Naive thymus-derived CD8-positive, alpha-beta T cell (primary cell): ENCODE measurements around the gene TERF2IP. TPM values are rescaled to one million over a fixed set of nuclear protein-coding genes. Genes with fewer than 3 reads are reported as not detected.

ENCODE experiments used
- ATAC-seq, 2 donors: fragments of 150-1000 bp; cut with Tn5 transposase in 1 of 2; sonication (Bioruptor Pico), chemical (Tn5 transposase) in 1 of 2; 1 replicate in 1 of 2; 2 replicates in 1 of 2; pipeline ENCODE4 v1.10.0; 2021; ENCODE audit warnings: mild to moderate bottlenecking in 2 of 2, moderate library complexity in 2 of 2
- POLR2A ChIA-PET: fragments of 350-600 bp; sonication (Branson Sonifier 250); formaldehyde crosslinking; loops from one replicate; lab custom pipeline; 2021; ENCODE audit warnings: antibody characterized with exemption; lab: Charles Lee
- DNase-seq, 10 donors: peaks; one replicate each; pipeline versions ENCODE4 v3.0.0 to v3.0.0-alpha.2; 2020 to 2022
- H3K27ac Mint-ChIP-seq, 10 donors: one replicate each; pipeline ENCODE4 v1.8.0; 2020 to 2022; ENCODE audit warnings: mild to moderate bottlenecking in 10 of 10, mixed read lengths in 10 of 10, moderate library complexity in 4 of 10, inconsistent platforms in 1 of 10
- H3K27me3 Mint-ChIP-seq, 5 donors: one replicate each; pipeline ENCODE4 v1.8.0; 2021 to 2022; ENCODE audit warnings: mixed read lengths in 5 of 5
- H3K36me3 Mint-ChIP-seq, 3 donors: one replicate each; pipeline ENCODE4 v1.8.0; 2020 to 2022; ENCODE audit warnings: mixed read lengths in 3 of 3, mild to moderate bottlenecking in 2 of 3, inconsistent platforms in 1 of 3
- H3K4me1 Mint-ChIP-seq, 4 donors: one replicate each; pipeline ENCODE4 v1.8.0; 2021 to 2022; ENCODE audit warnings: mixed read lengths in 4 of 4
- H3K4me3 Mint-ChIP-seq, 10 donors: one replicate each; pipeline ENCODE4 v1.8.0; 2020 to 2022; ENCODE audit warnings: mild to moderate bottlenecking in 10 of 10, mixed read lengths in 10 of 10, moderate library complexity in 6 of 10, inconsistent platforms in 1 of 10
- H3K9me3 Mint-ChIP-seq, 9 donors: one replicate each; pipeline ENCODE4 v1.8.0; 2020 to 2022; ENCODE audit warnings: mixed read lengths in 9 of 9, mild to moderate bottlenecking in 3 of 9, inconsistent platforms in 1 of 9, moderate library complexity in 1 of 9
- polyA plus RNA-seq, 3 donors: library from polyadenylated mRNA; unstranded; fragments of 300-500 nt; fragmentation: Illumina TruSeq; gene quantifications; one replicate each; pipeline ENCODE4 v1.2.3, GENCODE V29; 2021
- total RNA-seq, 8 experiments: library from RNA in 2 of 8; stranded (reverse) in 2 of 8; gene quantifications; one replicate each; pipeline ENCODE4 v1.2.3 and lab custom pipeline; 2021 to 2026

TERF2IP gene
- total and polyA plus RNA-seq, 5 experiments from 2014 or later, result 89.8 to 137 (median 96.4) TPM

DNA sequence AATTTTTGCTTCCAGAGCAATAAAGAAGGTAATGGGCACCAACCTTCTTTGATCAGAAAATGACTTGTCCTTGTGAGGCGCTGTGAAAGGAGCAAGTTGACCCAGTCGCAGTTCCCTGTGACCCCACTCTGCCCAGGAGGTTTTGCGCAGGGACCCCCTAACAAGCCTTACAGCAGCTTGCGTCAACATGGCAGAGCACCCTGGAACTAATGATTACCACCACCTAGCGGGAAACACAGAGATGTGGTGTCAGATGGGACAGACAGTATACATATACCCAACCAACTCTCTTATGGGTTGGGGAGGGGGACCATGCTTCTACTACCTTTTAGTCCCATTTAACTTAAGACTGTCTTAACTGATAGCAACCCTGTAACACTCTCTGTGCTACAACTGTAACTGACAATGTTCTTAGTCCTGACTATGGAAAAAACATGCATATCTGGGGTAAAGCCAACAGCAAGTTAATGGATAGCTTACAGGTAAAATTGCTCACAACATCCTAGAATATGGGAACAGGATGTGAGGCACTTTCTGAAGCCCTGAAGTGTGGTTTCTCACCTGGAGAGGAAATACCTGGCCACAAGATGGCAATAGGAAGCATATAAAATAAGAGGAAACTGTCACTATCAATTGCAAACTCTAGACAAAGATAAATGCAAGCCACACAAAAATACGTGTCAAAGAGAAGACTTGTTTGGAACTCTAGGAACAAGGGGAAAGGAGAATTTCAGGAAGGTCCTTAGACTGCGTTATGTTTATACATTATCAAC is 3.1 kb upstream of the TERF2IP start:
- POLR2A ChIA-PET, result no interaction called here

GRCh38 chr16:75647112-75647491 is 471 bp upstream of the TERF2IP start:
- DNase-seq (no peak), ATAC-seq (peak; percentile 7 to 17)
- Mint-ChIP-seq H3K4me3 (peak overlapping the region; percentile 93 to 100 (median 98)), H3K27ac (peak overlapping the region; percentile 94 to 99 (median 98)), H3K4me1 (peaks cover 29 to 73% (median 66%) of the 10 kb centered on the region in 4 donors), H3K27me3 (peaks cover 0 to 1% (median 0%) of the 10 kb centered on the region in 5 donors), H3K36me3 (peaks cover 8 to 48% (median 16%) of the 10 kb centered on the region in 3 donors), H3K9me3 (no peaks in the 10 kb centered on the region)
- POLR2A ChIA-PET, result interaction anchor here (0.6 to 3.9 kb wide), 24 partner anchors 9 to 1544 kb away, joined by 3 to 119 read pairs (median 6); partner anchors contain the start of genes ADAT1, CFDP1, GABARAPL2 and MLKL

More for the DNA sequence above, 3.1 kb upstream of the TERF2IP start:
- ATAC-seq (no peak), DNase-seq (peak in 1 of 10 donors; percentile 31)
- H3K27me3 Mint-ChIP-seq, result peaks cover 0 to 1% (median 0%) of the 10 kb centered on the region in 5 donors
- no peaks in the 10 kb centered on the region for H3K9me3 Mint-ChIP-seq
- H3K36me3 Mint-ChIP-seq, result peaks cover 9 to 60% (median 20%) of the 10 kb centered on the region in 3 donors
- H3K4me1 Mint-ChIP-seq, result peaks cover 20 to 58% (median 50%) of the 10 kb centered on the region in 4 donors
- H3K4me3 Mint-ChIP-seq, result peak overlapping the region; percentile 54 to 100 (median 78)
- H3K27ac Mint-ChIP-seq, result peak overlapping the region; percentile 59 to 92 (median 80)

- DNase-seq (peak; percentile 79 to 92 (median 86)), ATAC-seq (peak; percentile 46 to 50)
- POLR2A ChIA-PET, result interaction anchor here (0.6 to 3.9 kb wide), 29 partner anchors 8 to 1564 kb away, joined by 3 to 119 read pairs (median 5); partner anchors contain the start of genes ADAT1, CFDP1, GABARAPL2 and MON1B
- H3K4me3 Mint-ChIP-seq, result peak overlapping the region; percentile 86 to 100 (median 98)
- H3K9me3 Mint-ChIP-seq, result no peaks in the 10 kb centered on the region
- H3K4me1 Mint-ChIP-seq, result peaks cover 29 to 75% (median 68%) of the 10 kb centered on the region in 4 donors
- H3K27me3 Mint-ChIP-seq, result peaks cover 0 to 1% (median 0%) of the 10 kb centered on the region in 5 donors
- H3K36me3 Mint-ChIP-seq, result peaks cover 5 to 43% (median 16%) of the 10 kb centered on the region in 3 donors
- peak overlapping the region; percentile 90 to 99 (median 98) for H3K27ac Mint-ChIP-seq
Measured at GRCh38 chr16:75648265-75649076, 898 bp downstream of the TERF2IP start.

- DNase-seq (no peak), ATAC-seq (no peak)
- POLR2A ChIA-PET, result no interaction called here
- peak overlapping the region in 6 of 10 donors; percentile 14 to 52 (median 32) for H3K4me3 Mint-ChIP-seq
- peaks cover 34 to 64% (median 54%) of the 10 kb centered on the region in 4 donors for H3K4me1 Mint-ChIP-seq
- no peaks in the 10 kb centered on the region for H3K27me3 Mint-ChIP-seq
- H3K27ac Mint-ChIP-seq, result peak overlapping the region; percentile 52 to 90 (median 82)
- peaks cover 14 to 72% (median 17%) of the 10 kb centered on the region in 3 donors for H3K36me3 Mint-ChIP-seq
- H3K9me3 Mint-ChIP-seq, result no peaks in the 10 kb centered on the region
Measured at GRCh38 chr16:75653922-75654321, 6.3 kb downstream of the TERF2IP start.

GRCh38 chr16:75658175-75658574 is 10.6 kb downstream of the TERF2IP start:
- DNase-seq, result no peak

DNA sequence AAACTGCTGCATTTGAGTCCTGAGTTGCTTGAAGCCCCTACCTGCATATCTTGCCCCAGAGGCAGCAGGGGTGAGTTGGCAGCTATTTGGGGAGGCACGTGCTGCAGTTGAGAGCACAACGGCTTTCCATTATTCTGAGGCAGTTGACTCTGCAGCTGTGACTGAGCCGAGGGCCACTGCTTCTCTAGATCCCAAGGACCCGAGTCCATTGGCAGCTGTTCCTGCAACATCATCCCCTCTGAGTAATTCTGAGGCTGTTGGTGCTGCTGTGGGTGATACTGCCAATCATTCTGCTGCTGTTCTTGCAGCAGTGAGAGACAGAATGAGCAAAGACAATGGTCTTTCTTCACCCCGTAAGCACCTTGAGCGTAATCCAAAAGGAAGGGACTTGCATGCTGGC is 12.7 kb downstream of the TERF2IP start:
- H3K27me3 Mint-ChIP-seq, result no peaks in the 10 kb centered on the region
- H3K4me1 Mint-ChIP-seq, result peaks cover 10 to 12% (median 12%) of the 10 kb centered on the region in 4 donors
- peak overlapping the region in 2 of 10 donors; percentile 13 to 62 for H3K27ac Mint-ChIP-seq
- ATAC-seq (no peak), DNase-seq (no peak)
- no peak overlapping the region for H3K4me3 Mint-ChIP-seq
- H3K9me3 Mint-ChIP-seq, result no peaks in the 10 kb centered on the region
- POLR2A ChIA-PET, result interaction anchor here (1.3 kb wide), 1 partner anchor 12 kb away, joined by 3 read pairs; no protein-coding TSS in a partner anchor
- H3K36me3 Mint-ChIP-seq, result peaks cover 10 to 43% (median 13%) of the 10 kb centered on the region in 3 donors

More at GRCh38 chr16:75658175-75658574, 10.6 kb downstream of the TERF2IP start:
- POLR2A ChIA-PET, result interaction anchor here (1.9 kb wide), 1 partner anchor 10 kb away, joined by 8 read pairs; the partner anchor contains the start of gene TERF2IP
- Mint-ChIP-seq H3K4me3 (no peak overlapping the region), H3K36me3 (peaks cover 10 to 64% (median 17%) of the 10 kb centered on the region in 3 donors), H3K27ac (no peak overlapping the region), H3K4me1 (peaks cover 19 to 26% (median 23%) of the 10 kb centered on the region in 4 donors), H3K27me3 (no peaks in the 10 kb centered on the region), H3K9me3 (no peaks in the 10 kb centered on the region)
- peak in 1 of 2 donors; percentile 30 for ATAC-seq

- no peaks in the 10 kb centered on the region for H3K9me3 Mint-ChIP-seq
- ATAC-seq (no peak), DNase-seq (no peak)
- peaks cover 10 to 11% (median 10%) of the 10 kb centered on the region in 4 donors for H3K4me1 Mint-ChIP-seq
- no peaks in the 10 kb centered on the region for H3K27me3 Mint-ChIP-seq
- POLR2A ChIA-PET, result interaction anchor here (1.3 kb wide), 1 partner anchor 12 kb away, joined by 3 read pairs; no protein-coding TSS in a partner anchor
- peak overlapping the region in 4 of 10 donors; percentile 6 to 62 (median 53) for H3K27ac Mint-ChIP-seq
- peaks cover 8 to 38% (median 13%) of the 10 kb centered on the region in 3 donors for H3K36me3 Mint-ChIP-seq
- no peak overlapping the region for H3K4me3 Mint-ChIP-seq
Measured at GRCh38 chr16:75660726-75661302, 13.2 kb downstream of the TERF2IP start.

GRCh38 chr16:75667503-75667902 is 19.9 kb downstream of the TERF2IP start:
- ATAC-seq, result no peak
- no peaks in the 10 kb centered on the region for H3K27me3 Mint-ChIP-seq
- DNase-seq, result no peak
- POLR2A ChIA-PET, result no interaction called here
- H3K4me1 Mint-ChIP-seq, result no peaks in the 10 kb centered on the region
- H3K27ac Mint-ChIP-seq, result peak overlapping the region in 1 of 10 donors; percentile 27
- peaks cover 0 to under 1% (median 0%) of the 10 kb centered on the region in 3 donors for H3K36me3 Mint-ChIP-seq
- no peaks in the 10 kb centered on the region for H3K9me3 Mint-ChIP-seq
- no peak overlapping the region for H3K4me3 Mint-ChIP-seq

- Mint-ChIP-seq H3K36me3 (peaks cover 0 to 3% (median 0%) of the 10 kb centered on the region in 3 donors), H3K4me3 (no peak within 1 kb of the TSS), H3K27ac (peak within 1 kb of the TSS in 2 of 10 donors; percentile 8 to 43), H3K9me3 (no peaks in the 10 kb centered on the region), H3K4me1 (no peaks in the 10 kb centered on the region), H3K27me3 (no peaks in the 10 kb centered on the region)
- DNase-seq (no peak), ATAC-seq (no peak)
- POLR2A ChIA-PET, result no interaction called here
Measured at GRCh38 chr16:75676909-75677308, 29.3 kb downstream of the TERF2IP start, which contains the start of gene CPHXL2. CPHXL2 (minus strand) TSS chr16:75677009; CDS start chr16:75676999, 10 bp downstream.

GRCh38 chr16:75679366-75679765 is 31.8 kb downstream of the TERF2IP start:
- no peak overlapping the region for H3K27ac Mint-ChIP-seq
- peaks cover 0 to 3% (median 3%) of the 10 kb centered on the region in 3 donors for H3K36me3 Mint-ChIP-seq
- peaks cover 0 to 7% (median 0%) of the 10 kb centered on the region in 5 donors for H3K27me3 Mint-ChIP-seq
- peaks cover 0 to 5% (median 0%) of the 10 kb centered on the region in 9 donors for H3K9me3 Mint-ChIP-seq
- POLR2A ChIA-PET, result no interaction called here
- no peak for DNase-seq
- no peak for ATAC-seq
- no peak overlapping the region for H3K4me3 Mint-ChIP-seq
- no peaks in the 10 kb centered on the region for H3K4me1 Mint-ChIP-seq

GRCh38 chr16:75682308-75682707 is 34.7 kb downstream of the TERF2IP start:
- POLR2A ChIA-PET, result no interaction called here
- H3K27me3 Mint-ChIP-seq, result peaks cover 0 to 7% (median 0%) of the 10 kb centered on the region in 5 donors

More at GRCh38 chr16:75682308-75682707, 34.7 kb downstream of the TERF2IP start:
- Mint-ChIP-seq H3K9me3 (peaks cover 0 to 6% (median 0%) of the 10 kb centered on the region in 9 donors), H3K36me3 (peaks cover 0 to 3% (median 0%) of the 10 kb centered on the region in 3 donors), H3K27ac (no peak overlapping the region), H3K4me1 (no peaks in the 10 kb centered on the region), H3K4me3 (no peak overlapping the region)
- no peak for ATAC-seq
- DNase-seq, result no peak
